ENCODE data around the gene RGS3.
"Not testable (repeated sequence)": the region's sequence is repeated elsewhere in the genome, so short reads cannot be mapped to it uniquely, and the experiment has no call there.

Gene RGS3

GRCh38 chr9:113625486-113625885, 162.0 kb downstream of the RGS3 start:
- DNase-seq: no peak

DNA sequence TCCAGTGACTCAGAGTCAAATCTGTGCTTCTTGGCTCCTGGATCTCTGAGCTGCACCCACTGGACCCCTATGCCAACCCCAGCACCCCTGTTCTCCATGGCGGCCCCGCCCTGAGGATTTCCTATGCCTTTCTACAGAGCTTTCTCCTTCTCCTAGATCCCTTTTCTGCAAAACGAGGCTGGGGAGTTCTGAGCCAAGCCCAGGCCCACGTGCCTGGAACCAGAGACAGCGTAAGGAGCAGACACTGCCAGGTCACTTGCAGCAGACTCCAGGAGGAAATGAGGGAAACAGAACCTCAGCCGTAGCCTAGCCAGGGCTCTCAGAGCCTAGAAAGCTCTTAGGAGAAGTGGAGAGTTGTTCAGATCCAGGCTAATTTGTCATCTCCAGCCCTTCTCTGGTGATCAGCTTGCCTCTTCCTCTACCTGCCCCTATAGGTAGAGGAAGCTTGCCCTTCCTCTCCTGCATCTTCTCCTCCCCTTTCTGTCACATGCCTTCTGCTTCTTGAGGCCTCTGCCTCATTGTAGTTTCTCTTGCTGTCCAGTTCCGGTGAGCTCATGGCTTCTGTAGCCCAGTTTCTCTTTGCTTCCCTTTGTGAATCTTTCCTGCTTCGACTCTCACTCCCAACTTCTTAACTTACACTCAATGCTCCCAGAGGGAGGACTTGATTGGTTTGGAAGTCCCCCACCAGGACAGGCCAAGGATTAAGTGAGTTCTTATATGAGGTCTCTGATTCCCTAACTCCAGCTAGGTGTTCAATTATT, 163.4 kb downstream of the RGS3 start:
- no peak for DNase-seq

GRCh38 chr9:113628621-113629020, 165.1 kb downstream of the RGS3 start:
- no peak for DNase-seq

DNA sequence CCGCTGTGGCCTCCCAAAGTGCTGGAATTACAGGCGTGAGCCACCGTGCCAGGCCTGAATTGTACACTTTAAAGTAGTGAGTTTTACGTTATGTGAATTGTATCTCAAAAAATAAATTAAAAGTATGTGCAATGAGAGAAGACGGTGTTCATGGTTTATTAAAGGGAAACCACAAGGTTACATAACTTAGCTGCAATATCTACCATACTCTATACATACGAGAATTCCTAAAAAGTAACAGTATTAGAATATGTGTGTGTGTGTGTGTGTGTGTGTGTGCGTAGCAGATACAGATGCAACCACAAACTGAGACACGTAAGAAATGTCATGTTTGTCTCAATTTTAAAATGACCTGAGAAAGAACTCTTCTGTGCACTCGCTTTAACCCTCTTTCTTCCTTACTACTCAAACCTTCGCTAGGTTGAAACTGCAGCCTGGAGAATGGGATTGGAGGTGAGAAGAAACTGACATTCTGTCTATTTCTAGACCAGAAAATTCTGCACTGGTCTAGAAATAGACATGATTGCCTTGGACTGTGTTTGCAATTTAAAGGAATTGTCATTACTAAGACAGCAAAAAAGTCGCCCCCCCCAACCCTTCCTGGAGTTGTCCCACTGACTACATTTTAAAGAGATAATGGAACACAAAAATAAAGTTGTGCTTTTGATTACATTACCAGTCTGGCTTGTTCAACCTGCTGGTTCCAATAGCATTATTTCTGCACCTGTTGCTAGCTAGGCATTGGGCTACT, 167.0 kb downstream of the RGS3 start:
- DNase-seq: no peak

- DNase-seq: no peak
Observed at GRCh38 chr9:113631137-113631765, 167.7 kb downstream of the RGS3 start.

- no peak for DNase-seq
Observed at GRCh38 chr9:113631871-113632665, 168.5 kb downstream of the RGS3 start.

- no peak for DNase-seq
Observed at GRCh38 chr9:113632776-113633590, 169.5 kb downstream of the RGS3 start.

- no peak for DNase-seq
Observed at GRCh38 chr9:113633782-113634595, 170.5 kb downstream of the RGS3 start.

DNA sequence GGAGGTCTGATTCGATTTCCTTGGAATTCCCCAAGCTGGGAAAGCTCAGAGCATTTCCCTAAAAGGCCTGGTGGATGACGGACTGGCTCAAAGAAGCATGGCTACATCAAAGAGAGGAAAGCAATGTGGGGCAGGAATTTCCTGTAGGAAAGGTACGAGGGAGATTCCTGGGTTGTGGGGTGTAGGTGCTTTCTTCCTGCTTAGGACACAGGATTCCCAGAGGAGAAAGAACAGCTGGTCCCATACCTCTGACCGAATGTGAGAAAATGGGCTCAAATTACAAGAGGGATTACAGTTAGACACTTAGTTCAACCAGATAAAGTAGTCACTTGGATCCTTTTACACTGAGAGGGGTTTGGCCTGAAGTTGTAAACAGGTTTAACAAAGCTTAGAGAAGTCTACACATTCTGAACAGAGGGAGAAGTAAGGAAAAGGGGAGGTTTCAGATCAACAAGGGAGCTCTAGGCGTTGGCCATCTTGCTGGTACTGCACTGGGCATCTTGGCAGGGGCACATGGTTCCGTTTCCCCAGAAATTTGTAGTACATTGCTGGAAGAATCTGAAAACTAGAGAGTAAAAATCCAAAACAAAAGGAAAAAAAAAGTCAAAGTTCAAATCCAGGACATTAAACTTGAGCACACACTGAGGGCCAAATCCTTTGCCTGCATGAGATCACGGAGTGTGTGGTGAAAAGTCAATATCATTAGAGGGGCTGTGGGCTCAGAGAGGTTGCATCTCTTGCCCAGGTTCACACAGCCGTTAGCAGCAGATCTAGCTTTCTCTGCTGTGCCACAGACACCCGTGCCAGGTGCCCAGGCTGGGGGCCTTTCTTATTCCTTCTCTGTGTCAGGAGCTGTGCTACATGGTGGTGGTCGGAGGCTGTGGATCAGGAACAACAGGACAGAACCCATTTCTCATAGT, 171.3 kb downstream of the RGS3 start:
- DNase-seq: no peak

GRCh38 chr9:113635586-113635985, 172.1 kb downstream of the RGS3 start:
- DNase-seq: no peak

DNA sequence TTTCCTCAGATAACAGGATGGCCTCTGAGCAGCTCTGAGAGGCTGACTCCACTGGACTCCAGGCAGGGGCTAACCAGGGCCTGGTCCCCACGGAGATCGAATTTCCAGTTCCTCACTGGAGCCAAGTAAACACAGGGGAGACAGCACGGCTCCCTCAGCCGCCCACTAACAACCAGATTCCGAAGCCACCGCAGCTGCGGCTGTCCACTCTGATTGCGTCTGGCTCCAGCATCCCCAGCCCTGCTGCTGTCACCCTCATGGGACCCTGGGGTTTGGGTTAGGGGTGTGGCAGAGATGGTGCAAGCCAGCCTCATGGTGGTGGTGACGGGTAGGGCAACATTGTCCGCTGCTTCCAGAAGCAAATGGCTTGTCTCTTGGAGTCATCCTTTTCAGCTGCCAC, 172.6 kb downstream of the RGS3 start:
- no peak for DNase-seq

- no peak for DNase-seq
Observed at GRCh38 chr9:113636693-113637092, 173.2 kb downstream of the RGS3 start.

GRCh38 chr9:113638490-113638889, 175.0 kb downstream of the RGS3 start:
- DNase-seq: no peak

GRCh38 chr9:113638897-113639296, 175.4 kb downstream of the RGS3 start:
- DNase-seq: no peak

DNA sequence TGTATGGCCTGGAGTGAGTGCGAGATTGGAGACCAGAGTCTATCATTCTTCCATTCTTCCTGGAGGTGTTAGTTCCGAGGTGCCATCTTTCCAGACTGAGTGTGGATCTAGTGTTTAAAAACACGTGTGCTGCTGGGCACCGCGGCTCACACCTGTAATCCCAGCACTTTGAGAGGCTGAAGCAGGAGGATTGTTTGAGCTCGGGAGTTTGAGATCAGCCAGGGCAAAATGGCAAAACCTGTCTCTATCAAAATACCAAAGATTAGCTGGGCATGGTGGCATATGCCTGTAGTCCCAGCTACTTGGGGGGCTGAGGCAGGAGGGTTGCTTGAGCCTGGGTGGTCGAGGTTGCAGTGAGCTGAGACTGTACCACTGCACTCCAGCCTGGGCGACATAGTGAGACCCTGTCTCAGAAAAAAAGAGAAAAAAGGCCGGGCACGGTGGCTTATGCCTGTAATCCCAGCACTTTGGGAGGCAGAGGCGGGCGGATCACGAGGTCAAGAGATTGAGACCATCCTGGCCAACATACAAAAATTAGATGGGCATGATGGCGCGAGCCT, 176.0 kb downstream of the RGS3 start:
- DNase-seq: not testable (repeated sequence)

DNA sequence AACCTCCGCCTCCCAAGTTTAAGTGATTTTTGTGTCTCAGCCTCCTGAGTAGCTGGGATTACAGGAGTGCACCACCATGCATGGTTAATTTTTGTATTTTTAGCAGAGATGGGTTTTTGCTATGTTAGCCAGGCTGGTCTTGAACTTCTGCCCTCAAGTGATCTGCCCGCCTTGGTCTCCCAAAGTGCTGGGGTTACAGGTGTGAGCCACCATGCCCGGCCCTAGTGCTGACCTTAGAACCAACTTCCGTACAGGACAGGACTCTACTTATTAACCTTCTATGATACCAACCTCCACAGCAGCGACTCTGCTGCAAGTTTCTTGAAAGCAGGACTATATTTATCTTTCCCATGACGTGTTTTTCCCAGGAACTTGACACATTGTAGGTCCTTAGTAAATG, 176.9 kb downstream of the RGS3 start:
- no peak for DNase-seq

DNA sequence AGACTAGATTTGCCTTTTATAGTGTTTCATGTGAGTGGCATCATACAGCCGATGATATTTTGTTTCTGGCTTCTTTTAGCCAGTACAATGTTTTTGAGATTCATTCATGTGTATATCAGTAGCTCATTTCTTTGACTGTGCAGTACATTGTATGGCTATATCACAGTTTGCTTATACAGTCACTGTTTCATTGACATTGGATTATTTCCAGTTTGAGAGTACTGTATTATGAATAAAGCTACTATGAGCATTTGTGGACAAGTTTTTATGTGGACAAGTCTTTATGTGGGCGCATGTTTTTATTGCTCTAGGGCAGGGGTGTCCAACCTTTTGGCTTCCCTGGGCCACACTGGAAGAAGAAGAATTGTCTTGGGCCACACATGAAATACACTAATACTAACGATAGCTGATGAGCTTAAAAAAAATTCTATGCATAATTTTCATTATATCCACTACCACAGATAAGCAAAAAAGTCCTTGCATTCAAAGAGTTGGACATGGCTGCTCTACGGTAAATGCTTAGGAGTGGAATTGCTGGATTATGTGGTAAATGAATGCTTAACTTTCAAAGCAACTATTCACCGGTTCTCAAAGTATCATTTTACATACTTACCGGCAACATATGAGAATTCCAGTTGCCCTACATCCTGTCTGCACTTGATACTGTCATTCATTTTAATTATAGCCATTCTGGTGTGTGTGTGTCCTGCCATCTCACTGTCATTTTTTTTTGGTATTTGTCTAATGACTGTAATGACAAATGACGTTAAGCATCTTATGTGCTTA, 177.8 kb downstream of the RGS3 start:
- DNase-seq: no peak

- no peak for DNase-seq
Observed at GRCh38 chr9:113644321-113644720, 180.8 kb downstream of the RGS3 start.

All from NCI-H1436 treated with DMSO at 0.1 percent for 48 hours (cell line).